T-helper 2 cell treated with Interferon-gamma antibody and Interleukin-4, amounts not matched to agents 100 ng/mL and 5 ng/mL, for 36 hours (primary cell): ENCODE results near the gene GRIA1. TPM values are rescaled to one million over a fixed set of nuclear protein-coding genes. Genes with fewer than 3 reads are reported as not detected.

ENCODE experiments used
- intact Hi-C: fragments of 100-400 bp; cut with micrococcal nuclease; formaldehyde crosslinking; loops from one replicate; pipeline ENCODE4 v1.15.1; 2023
- total RNA-seq: library from RNA; stranded (reverse); gene quantifications from 2 replicates; pipeline ENCODE4 v1.2.3, GENCODE V29; 2022

GRIA1 gene
- not detected in 2 replicates for total RNA-seq

DNA sequence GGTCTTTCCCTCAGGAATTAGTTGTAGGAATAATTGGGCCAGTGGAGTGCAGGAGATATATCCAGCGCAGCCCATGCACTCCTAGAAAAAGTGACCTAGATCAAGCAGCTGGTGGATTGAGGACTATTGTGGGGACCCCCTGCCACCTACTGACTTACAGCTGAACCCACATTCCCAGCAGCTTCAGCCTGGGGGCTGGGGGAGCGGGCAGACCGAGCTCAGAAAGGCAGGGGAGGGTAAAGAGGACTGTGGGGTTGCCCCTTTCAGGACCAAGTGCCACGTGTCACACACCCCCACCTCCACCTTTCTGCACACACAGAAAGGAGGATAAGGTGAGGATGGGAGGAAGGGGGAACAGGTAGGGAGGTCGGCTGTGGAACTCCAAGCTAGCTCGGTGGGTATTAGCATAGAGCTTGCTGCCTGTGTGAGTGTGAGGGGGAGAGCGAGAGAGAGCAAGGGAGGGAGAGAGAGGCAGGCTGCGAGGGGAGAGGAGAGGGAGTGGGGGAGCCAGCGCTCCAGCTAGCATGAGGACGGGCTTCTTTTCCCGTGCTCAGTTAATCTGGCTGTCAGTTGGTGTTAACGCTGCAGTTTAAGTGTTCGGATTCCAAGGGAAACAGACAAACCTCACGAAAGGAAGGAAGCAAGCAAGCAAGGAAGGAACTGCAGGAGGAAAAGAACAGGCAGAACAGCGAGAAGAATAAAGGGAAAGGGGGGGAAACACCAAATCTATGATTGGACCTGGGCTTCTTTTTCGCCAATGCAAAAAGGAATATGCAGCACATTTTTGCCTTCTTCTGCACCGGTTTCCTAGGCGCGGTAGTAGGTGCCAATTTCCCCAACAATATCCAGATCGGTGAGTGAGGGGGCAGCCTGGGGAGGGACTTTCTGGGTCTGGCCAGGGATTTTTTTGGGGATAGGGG lies at the start of gene GRIA1:
TSS of gene GRIA1 (plus strand) at position 553 of the 920 bp plus-strand sequence.
- intact Hi-C loops: no loop called here

DNA sequence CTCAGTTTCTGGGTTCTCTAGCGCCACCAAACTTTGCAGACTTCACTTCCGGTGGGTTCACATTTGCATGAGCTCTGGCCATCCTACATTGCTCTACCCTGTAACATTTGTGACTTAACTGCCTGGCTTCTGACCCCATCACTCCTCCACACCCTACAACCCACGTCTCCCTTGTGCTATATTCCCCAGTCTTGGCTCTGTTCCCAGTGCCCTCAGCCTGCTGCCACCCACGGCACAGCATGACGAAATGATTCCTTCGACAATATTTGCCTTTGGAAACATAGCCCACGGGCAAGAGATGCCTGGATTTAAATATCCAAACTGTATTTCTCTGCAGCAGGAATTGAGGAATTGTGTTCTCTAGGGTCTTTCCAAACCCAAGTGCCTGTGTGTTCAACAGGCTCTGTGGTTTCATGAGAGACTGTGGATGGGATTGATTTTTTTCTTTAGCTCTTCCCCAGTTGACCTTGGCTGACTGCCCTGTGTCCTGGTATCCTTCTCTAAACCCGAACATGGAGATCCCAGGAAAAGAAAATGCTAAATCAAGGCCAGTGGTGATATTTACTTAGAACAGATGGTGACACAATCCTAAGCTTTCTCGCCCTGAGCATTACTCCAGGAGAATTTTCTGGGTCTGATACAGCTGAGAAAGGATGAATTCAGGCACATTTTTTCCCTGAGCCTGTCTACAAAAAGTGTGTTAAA lies 44.4 kb upstream of the GRIA1 start:
- intact Hi-C loops: no loop called here

DNA sequence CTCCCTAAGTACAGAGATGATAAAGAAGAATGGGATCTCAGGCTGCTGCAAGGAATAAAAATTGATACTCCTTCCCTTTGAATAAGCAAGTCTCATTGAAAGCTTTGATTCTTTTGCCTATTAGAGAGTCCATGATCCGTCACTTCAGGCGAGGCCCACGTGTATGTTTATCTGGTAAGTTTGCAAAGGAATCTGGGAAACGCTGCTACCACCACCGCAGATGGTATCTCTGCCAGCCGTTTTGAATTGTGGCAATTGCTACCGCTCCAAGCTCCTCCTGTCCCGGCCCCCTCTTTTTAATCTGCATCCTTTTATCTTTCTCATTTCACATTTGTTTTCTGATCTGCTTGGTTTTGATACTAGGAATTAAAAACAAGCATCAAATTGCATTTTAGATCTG lies 42.9 kb upstream of the GRIA1 start:
- intact Hi-C loops: no loop called here

DNA sequence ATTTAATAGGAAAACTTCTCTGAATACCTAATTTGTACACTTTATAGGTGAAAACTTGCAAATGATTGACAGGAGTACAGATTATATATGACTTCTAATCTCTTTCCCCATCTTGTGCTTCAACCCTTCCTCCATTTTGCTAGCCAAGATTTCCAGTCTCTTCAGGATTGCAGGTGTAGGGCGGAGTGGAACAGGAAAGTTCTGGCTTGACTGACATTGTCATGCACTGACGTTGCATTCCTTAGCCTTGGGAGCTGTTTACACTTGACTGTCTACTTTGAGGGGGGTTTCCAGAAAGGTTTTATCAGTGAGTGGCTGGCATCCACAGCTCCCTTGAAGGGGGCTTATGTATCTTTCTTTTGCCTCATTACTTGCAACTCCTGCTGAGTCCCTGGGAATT lies 34.1 kb upstream of the GRIA1 start:
- intact Hi-C loops: no loop called here

DNA sequence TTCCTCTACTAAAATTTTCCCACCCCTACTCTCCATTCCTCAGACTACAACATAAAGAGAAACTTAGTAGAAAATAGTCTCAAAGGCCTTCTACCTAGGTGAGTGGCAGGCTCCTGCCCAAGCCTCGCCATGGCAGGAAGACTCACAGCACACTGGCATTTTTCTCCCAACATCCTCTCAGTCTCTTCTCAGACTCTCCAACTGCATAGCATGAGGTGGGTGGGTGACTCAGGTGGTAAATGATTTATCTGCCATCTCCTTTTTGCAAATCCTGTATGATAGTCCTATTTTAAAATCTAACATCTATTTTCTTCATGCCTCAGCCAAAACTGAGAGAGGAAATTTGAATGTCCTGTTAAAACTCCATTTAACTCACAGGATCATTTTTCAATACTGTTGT lies 33.5 kb upstream of the GRIA1 start:
- intact Hi-C loops: no loop called here

DNA sequence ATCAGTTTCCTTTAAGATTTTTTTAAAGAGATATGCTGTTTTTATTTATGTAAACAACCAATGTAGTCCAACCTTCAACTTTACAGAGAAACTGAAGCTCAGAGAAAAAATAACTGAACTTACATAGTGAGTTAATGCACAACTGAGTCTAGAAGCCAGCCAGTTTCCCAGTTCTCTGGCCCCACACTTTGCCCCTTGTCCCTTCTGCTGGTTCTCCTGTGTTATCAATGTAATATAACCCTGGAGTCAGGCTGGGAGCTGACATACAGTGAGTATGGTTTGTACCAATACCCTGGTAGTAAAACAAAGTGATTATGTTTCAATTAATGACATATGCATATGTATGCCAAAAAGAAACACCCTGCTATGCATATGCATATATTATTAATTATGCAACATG lies 32.2 kb upstream of the GRIA1 start:
- intact Hi-C loops: no loop called here

DNA sequence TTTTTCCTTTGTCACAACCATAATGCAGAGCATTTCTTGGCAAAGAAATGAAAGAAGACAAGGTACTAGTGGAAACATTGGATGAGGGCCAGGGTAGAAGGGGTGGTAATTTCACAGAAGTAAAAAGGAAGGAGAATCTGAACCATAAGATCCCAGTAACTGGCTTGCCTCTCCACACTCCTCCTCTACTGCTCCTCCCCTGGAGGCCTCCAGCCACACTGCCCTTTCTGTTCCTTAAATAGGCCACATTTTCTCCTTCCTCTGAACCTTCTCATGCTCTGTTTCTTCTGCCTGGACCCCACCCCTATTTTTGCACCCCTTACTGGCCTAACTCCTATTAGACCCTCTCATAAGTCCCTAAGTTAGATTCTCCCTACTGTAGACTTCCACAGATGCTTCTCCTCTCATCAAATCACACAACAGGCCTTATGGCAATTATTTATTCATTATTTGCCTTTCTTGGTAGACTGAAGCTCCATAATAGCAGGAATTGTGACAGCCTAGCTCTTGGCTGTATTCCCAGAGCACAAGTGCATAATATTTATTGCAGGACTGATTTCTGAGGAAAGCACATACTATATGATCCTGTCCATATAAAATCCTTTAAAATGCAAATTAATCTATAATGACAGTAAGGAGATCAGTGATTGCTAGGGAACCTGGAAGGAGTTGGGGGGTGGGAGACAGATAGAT lies 31.3 kb upstream of the GRIA1 start:
- intact Hi-C loops: no loop called here

DNA sequence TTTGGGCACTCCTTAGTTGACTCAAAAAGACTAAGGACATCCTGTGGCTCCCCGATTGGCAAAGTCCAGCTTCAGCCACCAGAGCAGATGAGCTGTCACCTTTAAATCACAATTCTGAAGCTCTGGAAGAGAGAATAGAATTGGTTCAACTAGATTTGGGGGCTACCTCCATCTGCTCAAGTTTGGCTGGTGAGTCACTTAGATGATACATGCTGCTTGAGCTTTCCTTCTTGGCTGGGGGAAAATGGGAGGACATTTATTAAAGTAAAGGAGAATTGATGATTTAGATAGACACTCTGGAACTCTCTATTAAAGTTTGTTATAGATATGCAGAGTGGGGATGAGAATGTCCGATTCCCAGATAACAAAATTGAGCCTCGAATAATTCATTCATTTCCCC lies 30.0 kb upstream of the GRIA1 start:
- intact Hi-C loops: no loop called here

DNA sequence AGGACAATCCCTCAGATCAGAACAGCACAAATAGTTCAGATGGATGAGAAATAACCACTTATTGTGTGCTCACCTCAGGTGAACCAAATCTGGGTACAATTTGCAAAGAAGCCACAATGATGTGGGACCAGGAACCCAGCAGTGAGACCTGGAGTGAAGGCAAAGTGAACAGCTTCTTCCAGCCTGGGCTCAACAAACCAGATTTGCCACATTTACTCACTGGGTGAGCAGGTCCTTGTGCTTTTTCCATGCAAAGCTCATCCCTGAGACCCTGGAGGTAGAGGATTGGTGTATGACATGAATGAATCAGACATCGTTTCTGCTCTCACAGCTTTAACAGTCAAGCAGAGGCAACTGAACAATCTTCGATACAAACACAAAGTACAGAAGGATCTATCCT lies 29.1 kb upstream of the GRIA1 start:
- intact Hi-C loops: no loop called here

DNA sequence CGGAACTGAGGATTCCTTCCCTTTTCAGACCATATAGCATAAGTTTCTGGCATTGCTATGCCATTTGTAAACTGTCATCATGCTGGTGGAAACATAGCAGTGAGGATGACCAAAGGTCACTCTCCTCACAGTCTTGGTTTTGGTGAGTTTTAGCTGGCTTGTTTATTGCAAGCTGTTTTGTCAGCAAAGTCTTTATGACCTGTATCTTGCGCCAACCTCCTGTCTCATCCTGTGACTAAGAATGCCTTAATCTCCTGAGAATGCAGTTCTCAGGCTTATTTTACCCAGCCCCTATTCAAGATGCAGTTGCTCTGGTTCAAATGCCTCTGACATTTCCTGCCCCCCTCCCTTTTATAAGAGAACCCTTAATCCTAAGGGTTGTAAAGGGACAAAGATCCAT lies 26.7 kb upstream of the GRIA1 start:
- intact Hi-C loops: no loop called here

DNA sequence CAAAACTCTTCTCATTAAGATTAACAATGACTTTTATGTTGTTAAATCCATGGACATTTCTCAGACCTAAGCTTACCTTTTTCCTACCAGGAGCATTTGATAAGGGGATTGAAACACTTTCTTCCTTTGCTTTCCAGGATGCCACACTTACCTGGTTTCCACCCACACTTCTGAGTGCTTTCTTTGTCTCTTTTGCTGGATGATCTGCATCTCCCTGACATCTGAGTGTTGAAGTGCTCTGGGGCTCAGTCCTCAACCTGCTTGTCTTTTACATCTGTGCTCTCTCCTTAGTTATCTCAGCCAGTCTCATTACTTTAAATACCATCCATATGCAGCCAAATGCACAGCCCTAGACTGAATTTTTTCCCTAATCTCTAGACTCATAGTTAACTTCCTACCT lies 22.9 kb upstream of the GRIA1 start:
- intact Hi-C loops: no loop called here

DNA sequence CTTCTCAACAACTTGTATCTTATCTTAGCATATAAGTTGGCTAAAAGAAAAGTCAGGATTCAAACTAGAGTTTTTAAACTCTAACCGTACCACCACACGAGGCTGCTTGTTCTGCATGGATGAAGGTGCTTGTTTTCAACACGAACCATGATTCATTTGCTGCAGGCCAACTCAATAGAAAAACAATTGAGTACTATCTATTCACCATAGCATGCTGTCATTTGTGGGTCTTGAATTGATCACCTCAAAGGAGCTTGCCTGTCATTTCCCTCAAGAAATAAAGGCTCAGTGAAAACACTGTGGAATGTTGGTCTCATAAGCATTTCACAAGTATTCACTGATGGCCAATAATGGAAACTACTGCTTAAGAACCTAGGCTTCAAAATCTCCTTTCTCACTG lies 21.0 kb upstream of the GRIA1 start:
- intact Hi-C loops: no loop called here

DNA sequence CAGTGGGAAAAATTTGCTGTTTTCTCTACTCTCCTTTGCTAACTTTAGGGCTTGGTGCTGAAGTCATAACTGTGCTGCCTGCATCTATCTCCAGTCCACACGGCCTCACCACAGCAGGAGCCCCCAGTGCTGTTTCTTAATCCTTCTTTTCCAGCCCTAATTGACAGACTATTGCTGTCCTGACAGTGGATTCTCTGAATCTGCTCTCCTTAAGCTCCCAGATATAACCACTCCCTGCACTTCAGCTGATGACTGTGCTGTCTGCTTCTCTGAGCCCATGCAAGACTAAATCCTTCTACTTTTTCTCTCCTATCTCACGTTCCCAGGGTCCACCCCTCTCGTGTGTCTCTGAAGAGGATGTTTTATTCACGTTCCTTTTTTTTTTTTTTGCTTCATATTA lies 19.7 kb upstream of the GRIA1 start:
- intact Hi-C loops: no loop called here

DNA sequence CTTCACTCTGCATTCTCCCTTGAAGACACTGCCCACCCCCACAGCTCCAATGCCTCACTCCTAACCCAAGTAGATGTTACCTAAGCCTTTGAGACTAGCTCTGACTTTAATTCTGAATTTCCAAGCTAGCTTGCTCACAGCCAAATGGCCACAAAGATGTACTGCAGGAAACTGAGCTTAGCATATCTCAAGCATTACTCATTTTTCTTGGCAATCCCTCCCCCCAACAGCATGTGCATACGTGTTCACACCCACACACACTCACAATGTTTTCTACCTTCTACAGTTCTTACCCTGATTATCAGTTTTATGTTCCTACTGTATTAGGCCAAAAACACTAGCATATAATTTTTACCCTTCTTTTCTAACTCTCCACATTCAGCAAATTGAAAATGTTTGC lies 13.7 kb upstream of the GRIA1 start:
- intact Hi-C loops: no loop called here

DNA sequence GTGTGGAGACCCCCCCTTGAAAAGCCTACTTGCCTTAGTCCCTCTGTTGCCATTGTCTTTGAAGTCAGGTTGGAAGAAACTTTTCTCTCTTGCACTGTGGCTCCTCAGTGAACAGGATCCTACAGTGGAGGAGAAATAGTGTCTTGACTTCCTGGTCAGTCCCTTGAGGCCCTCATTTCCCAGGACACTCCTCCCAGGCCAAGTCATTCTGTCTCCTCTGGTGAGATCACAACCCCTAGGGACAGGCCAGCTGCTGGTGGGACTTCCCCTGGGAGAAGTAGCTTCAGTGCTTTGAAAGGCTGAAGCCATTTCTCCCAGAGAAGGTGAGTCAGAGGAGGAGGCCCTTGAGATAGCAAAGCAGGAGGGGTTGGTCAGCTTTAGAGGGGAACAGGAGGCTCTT lies 10.1 kb upstream of the GRIA1 start:
- intact Hi-C loops: no loop called here

DNA sequence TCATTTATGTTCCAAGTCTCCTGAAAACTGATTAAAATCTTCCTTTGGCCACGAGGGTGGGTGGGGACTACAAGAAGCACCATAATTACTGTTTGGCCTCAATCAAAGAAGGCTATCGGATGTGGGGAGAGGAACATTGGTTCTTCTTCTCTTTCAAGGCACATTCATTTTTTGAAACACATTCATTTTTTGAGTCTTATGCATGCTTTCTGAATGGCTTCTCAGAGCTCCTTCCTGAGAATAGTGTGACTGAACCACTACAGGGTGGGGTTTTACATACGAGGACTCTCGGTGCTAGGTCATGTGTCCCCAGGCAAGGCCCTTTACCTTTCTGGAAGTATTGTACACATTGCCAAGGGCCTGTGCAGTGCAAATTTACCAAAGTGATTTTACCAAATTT lies 7.0 kb upstream of the GRIA1 start:
- intact Hi-C loops: no loop called here

DNA sequence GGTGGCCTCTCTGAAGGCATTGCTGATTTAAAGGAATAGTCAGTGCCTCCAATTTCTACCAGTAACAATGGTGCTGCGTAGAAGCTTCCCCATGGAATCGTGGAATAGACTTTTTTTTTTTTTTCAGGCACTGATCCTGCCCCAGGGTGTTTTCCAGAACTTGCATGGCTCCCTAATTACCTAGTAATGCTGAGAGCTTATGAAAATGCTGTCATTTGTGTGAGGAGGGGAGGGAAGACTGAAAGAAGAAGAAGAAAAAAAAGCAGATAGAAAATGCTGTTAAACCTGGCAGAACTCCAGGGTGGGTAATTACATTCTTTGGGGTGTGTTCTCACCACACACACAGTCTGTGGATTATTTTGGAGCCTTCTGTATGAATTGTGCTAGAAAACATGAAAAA lies 4.8 kb upstream of the GRIA1 start:
- intact Hi-C loops: no loop called here

DNA sequence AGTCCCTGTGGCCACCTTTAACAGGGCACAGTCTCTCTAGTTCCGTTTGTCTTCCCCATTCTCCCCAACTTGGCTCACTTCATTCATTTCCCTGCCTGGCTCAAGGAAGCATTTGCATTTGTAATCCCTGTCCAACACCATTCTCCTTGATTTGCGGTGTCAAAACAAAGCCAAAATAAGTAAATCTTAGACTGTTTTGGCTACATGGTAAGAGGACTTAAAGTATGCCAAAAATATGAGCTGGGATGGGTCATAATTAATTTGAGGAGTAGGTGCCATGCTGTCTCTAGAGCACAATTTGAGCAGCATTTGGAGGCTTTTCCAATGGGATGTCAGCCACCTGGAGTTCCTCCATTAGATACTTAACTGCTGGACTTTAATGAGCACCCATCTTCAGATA lies 3.7 kb upstream of the GRIA1 start:
- intact Hi-C loops: no loop called here

DNA sequence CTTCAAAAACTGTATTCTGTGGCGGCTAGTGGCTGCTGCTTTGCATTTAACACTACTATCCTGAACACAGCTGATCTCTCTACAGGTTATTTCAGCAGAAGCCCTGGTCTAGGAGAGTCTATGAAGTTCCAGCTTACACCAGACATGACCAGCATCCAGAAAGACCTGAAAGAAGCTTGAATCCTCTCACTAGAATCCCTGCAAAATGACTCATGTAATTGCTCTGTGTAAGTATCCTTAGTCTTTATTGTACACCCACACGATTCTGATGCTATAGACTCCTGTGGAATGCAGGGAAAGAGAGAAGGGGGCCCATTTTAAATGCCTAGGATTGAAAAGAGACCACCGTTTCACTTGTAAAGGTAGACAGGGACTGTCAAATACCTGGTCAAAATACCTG lies 859 bp upstream of the GRIA1 start:
- intact Hi-C loops: no loop called here

DNA sequence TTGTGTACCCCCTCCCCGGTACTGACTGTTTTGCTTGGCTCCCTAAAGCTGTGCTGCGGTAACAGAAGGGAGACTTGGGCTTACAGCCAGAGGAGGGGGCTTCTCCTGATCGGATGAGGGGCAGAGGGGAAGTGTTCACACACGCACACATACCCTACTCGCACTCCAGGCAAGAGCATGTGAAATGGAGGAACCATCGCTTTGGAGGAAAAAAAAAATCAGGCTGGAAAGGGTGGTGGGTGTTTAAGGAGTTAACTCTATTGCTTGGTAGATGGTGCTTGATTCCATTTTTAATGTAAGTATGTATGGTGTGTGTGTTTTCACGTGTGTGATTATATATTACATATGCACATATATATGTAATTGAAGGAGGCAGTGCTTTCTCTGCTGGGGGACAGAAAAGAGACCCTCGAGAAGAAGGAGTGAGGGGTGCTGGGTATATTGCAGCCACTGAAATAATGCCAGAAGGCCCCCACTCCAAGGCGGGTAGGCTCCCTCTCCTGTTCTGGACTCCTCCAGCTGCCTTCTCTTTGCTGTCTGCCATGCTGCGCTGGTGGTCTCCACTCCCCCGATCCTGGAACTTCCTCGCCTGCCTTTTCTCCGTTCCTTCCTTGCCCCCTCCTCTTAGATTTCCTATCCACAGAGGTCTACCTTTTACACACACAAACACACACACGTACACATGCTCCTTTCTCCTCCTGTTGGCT lies 721 bp downstream of the GRIA1 start:
- intact Hi-C loops: no loop called here

DNA sequence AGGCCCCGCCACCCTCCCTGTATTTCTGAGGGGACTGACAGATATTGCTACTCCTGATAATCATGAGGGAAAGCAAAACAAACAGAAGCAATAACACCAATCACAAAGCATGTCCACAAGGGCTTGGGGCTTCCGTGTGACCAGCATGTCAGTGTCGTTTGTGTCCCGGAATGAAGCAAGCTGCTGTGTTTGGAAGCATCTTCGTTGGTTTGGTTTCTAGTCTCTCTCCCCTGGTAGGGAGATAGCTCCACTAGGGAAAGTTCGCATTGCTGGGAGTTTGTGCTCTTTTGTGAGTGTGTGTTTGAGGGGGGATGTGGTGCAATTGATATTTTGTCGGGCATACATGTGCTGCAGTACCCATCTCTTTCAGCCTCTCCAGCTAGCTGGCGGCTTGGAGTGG lies 1.4 kb downstream of the GRIA1 start:
- intact Hi-C loops: no loop called here

DNA sequence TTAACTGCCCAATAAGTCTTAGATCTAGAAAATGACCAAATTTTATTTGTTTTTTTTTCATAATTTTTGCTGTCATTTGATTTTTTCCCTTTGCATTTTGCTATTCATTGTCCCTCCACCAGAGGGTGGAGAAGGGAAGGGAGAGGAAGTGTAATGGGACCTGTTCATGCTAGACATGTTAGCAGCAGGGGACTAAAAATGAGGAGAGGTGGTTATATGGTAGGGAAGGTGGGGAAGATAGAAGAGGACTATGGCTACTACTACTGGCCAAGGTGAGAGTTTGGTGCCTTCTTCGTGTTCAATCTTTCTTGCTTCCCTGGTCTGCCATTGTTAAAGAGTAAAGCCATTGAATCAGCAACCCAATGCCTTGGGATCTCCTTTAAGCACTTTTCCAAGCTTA lies 6.4 kb downstream of the GRIA1 start:
- intact Hi-C loops: no loop called here
